Cerebellar nuclear complex (tissue), 1 donor: ENCODE data around the gene RAD21L1.
A peak's percentile ranks its signal among the peaks of the same experiment; 100 is the strongest.

Experiments
- DNase-seq, 2 experiments: peaks; one replicate each; lab custom pipeline; 2025; lab: John Stamatoyannopoulos, UW

RAD21L1 gene

GRCh38 chr20:1273366-1273765 is 47.5 kb downstream of the RAD21L1 start:
- no peak for DNase-seq

GRCh38 chr20:1274485-1275311 is 48.9 kb downstream of the RAD21L1 start:
- DNase-seq = no peak

GRCh38 chr20:1275919-1276318 is 50.1 kb downstream of the RAD21L1 start:
- DNase-seq = no peak

GRCh38 chr20:1277529-1278322 is 51.9 kb downstream of the RAD21L1 start:
- no peak for DNase-seq

GRCh38 chr20:1278993-1279392 is 53.1 kb downstream of the RAD21L1 start:
- DNase-seq = no peak

GRCh38 chr20:1280195-1281102 is 54.6 kb downstream of the RAD21L1 start:
- DNase-seq = no peak

- DNase-seq = no peak
These were observed 55.6 kb downstream of the RAD21L1 start for GRCh38 chr20:1281279-1282057.

- DNase-seq = no peak
These were observed 57.1 kb downstream of the RAD21L1 start for GRCh38 chr20:1282966-1283365.

GRCh38 chr20:1283522-1284510 is 58.0 kb downstream of the RAD21L1 start:
- DNase-seq = no peak

- no peak for DNase-seq
These were observed 60.6 kb downstream of the RAD21L1 start for GRCh38 chr20:1286267-1287024.

GRCh38 chr20:1287306-1287705 is 61.5 kb downstream of the RAD21L1 start:
- no peak for DNase-seq

GRCh38 chr20:1287787-1288569 is 62.1 kb downstream of the RAD21L1 start:
- DNase-seq = peak; percentile 46 to 79

GRCh38 chr20:1291191-1291741 is 65.4 kb downstream of the RAD21L1 start:
- no peak for DNase-seq

GRCh38 chr20:1292620-1293019 is 66.8 kb downstream of the RAD21L1 start:
- DNase-seq = no peak

GRCh38 chr20:1293641-1294379 is 68.0 kb downstream of the RAD21L1 start:
- DNase-seq = no peak

GRCh38 chr20:1294497-1294896 is 68.7 kb downstream of the RAD21L1 start:
- no peak for DNase-seq

GRCh38 chr20:1295276-1295930 is 69.6 kb downstream of the RAD21L1 start:
- DNase-seq = no peak
